Tibial nerve (tissue), 4 donors: ENCODE results near the gene PPP1R7. TPM values are rescaled to one million over a fixed set of nuclear protein-coding genes. Genes with fewer than 3 reads are reported as not detected.

Experiments
- DNase-seq, 2 donors: peaks; one replicate each; pipeline ENCODE4 v3.0.0-alpha.2; 2019; ENCODE audit warnings: low spot score in 2 of 2
- H3K27ac ChIP-seq, 4 donors: fragments of 200-600 bp; sonication (generic) in 3 of 4; one replicate each; pipeline ENCODE4 v1.5.1; 2017 to 2019; ENCODE audit warnings: mild to moderate bottlenecking in 1 of 4
- H3K27me3 ChIP-seq, 2 donors: fragments of 200-600 bp; sonication (generic) in 1 of 2; one replicate each; pipeline versions ENCODE4 v1.5.1 to v1.6.0; 2017 to 2019
- H3K36me3 ChIP-seq, 3 donors: fragments of 200-600 bp; sonication (generic); one replicate each; pipeline ENCODE4 v1.5.1; 2018 to 2019
- H3K4me1 ChIP-seq, 4 donors: fragments of 200-600 bp; sonication (generic) in 3 of 4; one replicate each; pipeline ENCODE4 v1.5.1; 2017 to 2019
- H3K4me3 ChIP-seq, 4 donors: fragments of 200-600 bp; sonication (generic) in 3 of 4; one replicate each; pipeline ENCODE4 v1.5.1; 2017 to 2019; ENCODE audit warnings: mild to moderate bottlenecking in 1 of 4, moderate library complexity in 1 of 4
- H3K9me3 ChIP-seq, 4 donors: fragments of 200-600 bp; sonication (generic) in 3 of 4; one replicate each; pipeline ENCODE4 v1.5.1; 2017 to 2019
- CTCF ChIP-seq, 5 experiments: fragments of 200-600 bp in 3 of 5; fragments of 450-650 bp in 2 of 5; sonication (generic) in 3 of 5; IDR thresholded peaks; one replicate each; pipeline ENCODE4 v1.5.1; 2016 to 2019; ENCODE audit warnings: antibody characterized with exemption in 5 of 5, mild to moderate bottlenecking in 3 of 5, moderate library complexity in 2 of 5
- EP300 ChIP-seq, 2 donors: sonication (generic); formaldehyde crosslinking; IDR thresholded peaks; one replicate each; pipeline ENCODE4 v1.6.1; 2017; ENCODE audit warnings: antibody characterized with exemption in 2 of 2, mild to moderate bottlenecking in 1 of 2
- POLR2A ChIP-seq, 2 donors: fragments of 450-650 bp; IDR thresholded peaks; one replicate each; pipeline ENCODE4 v1.6.1; 2017; ENCODE audit warnings: antibody characterized with exemption in 2 of 2, mild to moderate bottlenecking in 2 of 2, moderate library complexity in 2 of 2
- WGBS, 2 donors: methylation state at CpG; one replicate each; pipeline ENCODE4 v1.1.5; 2018; 5-methylcytosine and 5-hydroxymethylcytosine counted together
- total RNA-seq, 4 donors: library from RNA; depleted of rRNA; stranded (reverse); fragments of >200 nt; gene quantifications; one replicate each; pipeline ENCODE4 v1.1.0, GENCODE V29; 2016

Gene PPP1R7
- total RNA-seq, 4 donors from 2014 or later: 29.5 to 53.8 (median 38.1) TPM

- H3K27ac ChIP-seq: no peak overlapping the region
- no peak for TF ChIP-seq POLR2A (IDR thresholded peaks at IDR 0.05)
- no peak for TF ChIP-seq CTCF (IDR thresholded peaks at IDR 0.05)
- no peak for TF ChIP-seq EP300 (IDR thresholded peaks at IDR 0.05)
- no peaks in the 10 kb centered on the region for H3K4me1 ChIP-seq
- no peaks in the 10 kb centered on the region for H3K27me3 ChIP-seq
- 71 to 76% methylated on average over 18 to 24 of the region's 27 CpGs for WGBS, 2 donors
- DNase-seq: no peak
- H3K9me3 ChIP-seq: no peaks in the 10 kb centered on the region
- no peaks in the 10 kb centered on the region for H3K36me3 ChIP-seq
- H3K4me3 ChIP-seq: no peak overlapping the region
Observed at GRCh38 chr2:241198381-241199279, 48.4 kb downstream of the PPP1R7 start.

- no peak for TF ChIP-seq EP300 (IDR thresholded peaks at IDR 0.05)
- no peak for TF ChIP-seq CTCF (IDR thresholded peaks at IDR 0.05)
- no peak for TF ChIP-seq POLR2A (IDR thresholded peaks at IDR 0.05)
- Histone ChIP-seq H3K9me3 (no peaks in the 10 kb centered on the region), H3K4me1 (no peaks in the 10 kb centered on the region), H3K36me3 (no peaks in the 10 kb centered on the region), H3K27ac (no peak overlapping the region), H3K4me3 (no peak overlapping the region), H3K27me3 (no peaks in the 10 kb centered on the region)
- 77 to 79% methylated on average over 7 to 16 of the region's 16 CpGs for WGBS, 2 donors
- no peak for DNase-seq
Observed at GRCh38 chr2:241199286-241199685, 49.0 kb downstream of the PPP1R7 start.

GRCh38 chr2:241199897-241200821 lies 49.9 kb downstream of the PPP1R7 start:
- no peak overlapping the region for H3K4me3 ChIP-seq
- no peak for DNase-seq
- no peaks in the 10 kb centered on the region for H3K9me3 ChIP-seq
- no peaks in the 10 kb centered on the region for H3K27me3 ChIP-seq
- 81 to 84% methylated on average over 36 to 40 of the region's 42 CpGs for WGBS, 2 donors
- H3K4me1 ChIP-seq: no peaks in the 10 kb centered on the region
- TF ChIP-seq CTCF (IDR thresholded peaks at IDR 0.05): no peak
- no peak for TF ChIP-seq POLR2A (IDR thresholded peaks at IDR 0.05)
- TF ChIP-seq EP300 (IDR thresholded peaks at IDR 0.05): no peak
- no peak overlapping the region for H3K27ac ChIP-seq
- H3K36me3 ChIP-seq: no peaks in the 10 kb centered on the region

GRCh38 chr2:241200822-241201395 lies 50.6 kb downstream of the PPP1R7 start:
- TF ChIP-seq EP300 (IDR thresholded peaks at IDR 0.05): no peak
- Histone ChIP-seq H3K36me3 (no peaks in the 10 kb centered on the region), H3K27me3 (no peaks in the 10 kb centered on the region), H3K27ac (no peak overlapping the region), H3K4me1 (no peaks in the 10 kb centered on the region), H3K4me3 (no peak overlapping the region), H3K9me3 (no peaks in the 10 kb centered on the region)
- no peak for DNase-seq
- WGBS, 2 donors: 83 to 84% methylated on average over 19 to 21 of the region's 21 CpGs

GRCh38 chr2:241201445-241202267 lies 51.4 kb downstream of the PPP1R7 start:
- H3K27ac ChIP-seq: no peak overlapping the region
- TF ChIP-seq CTCF (IDR thresholded peaks at IDR 0.05): no peak
- H3K9me3 ChIP-seq: no peaks in the 10 kb centered on the region
- H3K27me3 ChIP-seq: no peaks in the 10 kb centered on the region
- H3K4me1 ChIP-seq: no peaks in the 10 kb centered on the region
- H3K36me3 ChIP-seq: no peaks in the 10 kb centered on the region
- no peak for DNase-seq
- WGBS, 2 donors: 67 to 85% methylated on average over 13 to 20 of the region's 24 CpGs
- H3K4me3 ChIP-seq: no peak overlapping the region
